ENCODE data around the gene CS.
A peak's percentile ranks its signal among the peaks of the same experiment; 100 is the strongest.

The CS gene

GRCh38 chr12:56247923-56248322 lies 52.2 kb downstream of the CS start:
- DNase-seq (ENCODE audit: low spot score): no peak

- DNase-seq (ENCODE audit: low spot score): no peak
Measured at GRCh38 chr12:56244494-56244893, 55.6 kb downstream of the CS start.

- no peak for DNase-seq (ENCODE audit: low spot score)
Measured at GRCh38 chr12:56243731-56244181, 56.4 kb downstream of the CS start.

- DNase-seq (ENCODE audit: low spot score): no peak
Measured at GRCh38 chr12:56242986-56243385, 57.1 kb downstream of the CS start.

- no peak for DNase-seq (ENCODE audit: low spot score)
Measured at GRCh38 chr12:56241424-56242303, 58.5 kb downstream of the CS start.

- no peak for DNase-seq (ENCODE audit: low spot score)
Measured at GRCh38 chr12:56237552-56237951, 62.6 kb downstream of the CS start.

GRCh38 chr12:56236985-56237384 lies 63.1 kb downstream of the CS start:
- no peak for DNase-seq (ENCODE audit: low spot score)

- no peak for DNase-seq (ENCODE audit: low spot score)
Measured at GRCh38 chr12:56236091-56236490, 64.0 kb downstream of the CS start.

GRCh38 chr12:56234746-56235436 lies 65.2 kb downstream of the CS start:
- DNase-seq (ENCODE audit: low spot score): no peak

GRCh38 chr12:56231184-56231582 lies 68.9 kb downstream of the CS start:
- no peak for DNase-seq (ENCODE audit: low spot score)

GRCh38 chr12:56230432-56231183 lies 69.5 kb downstream of the CS start:
- no peak for DNase-seq (ENCODE audit: low spot score)

GRCh38 chr12:56229916-56230431 lies 70.2 kb downstream of the CS start, which contains the start of gene SLC39A5:
Gene SLC39A5, plus strand, starts transcription at chr12:56230051. Its CDS starts 1,224 bp downstream, at chr12:56231275.
- DNase-seq (ENCODE audit: low spot score): no peak

- no peak for DNase-seq (ENCODE audit: low spot score)
Measured at GRCh38 chr12:56229082-56229481, 71.0 kb downstream of the CS start.

- no peak for DNase-seq (ENCODE audit: low spot score)
Measured at GRCh38 chr12:56224954-56225353, 75.2 kb downstream of the CS start.

- DNase-seq (ENCODE audit: low spot score): peak; percentile 96
Measured at GRCh38 chr12:56224102-56224701, 75.9 kb downstream of the CS start, which contains the start of gene NABP2. Gene NABP2, plus strand, starts transcription at chr12:56224342. Its CDS starts 515 bp downstream, at chr12:56224857.

GRCh38 chr12:56223571-56224101 lies 76.5 kb downstream of the CS start:
- no peak for DNase-seq (ENCODE audit: low spot score)

- no peak for DNase-seq (ENCODE audit: low spot score)
Measured at GRCh38 chr12:56222531-56222895, 77.6 kb downstream of the CS start.

GRCh38 chr12:56221757-56222530 lies 78.2 kb downstream of the CS start, which contains the start of gene RNF41:
Gene RNF41, minus strand, starts transcription at chr12:56221922. Its CDS starts 7,875 bp downstream, at chr12:56214047.
- DNase-seq (ENCODE audit: low spot score): peak; percentile 97
